H9 (cell line): Measurements from ENCODE around the gene HCFC1. TPM values are rescaled to one million over a fixed set of nuclear protein-coding genes. Genes with fewer than 3 reads are reported as not detected.

Experiments
- DNase-seq: peaks from one replicate; pipeline ENCODE4 v3.0.0-alpha.2; 2017
- H2AFZ ChIP-seq: one replicate; pipeline ENCODE4 v1.6.1; 2013; ENCODE audit warnings: mild to moderate bottlenecking, low read length, control low read depth, moderate library complexity
- H2AK5ac ChIP-seq: 2 replicates; pipeline ENCODE4 v1.6.1; 2013; ENCODE audit warnings: low read length, control low read depth, mixed read lengths; ENCODE audit not compliant: insufficient read length
- H2BK120ac ChIP-seq: one replicate; pipeline ENCODE4 v1.6.1; 2013; ENCODE audit warnings: low read depth, mild to moderate bottlenecking, low read length, control low read depth, inconsistent platforms; ENCODE audit not compliant: poor library complexity, severe bottlenecking
- H2BK12ac ChIP-seq: 2 replicates; pipeline ENCODE4 v1.6.1; 2013; ENCODE audit warnings: low read length, control low read depth, mixed read lengths, low read depth; ENCODE audit not compliant: insufficient read length
- H2BK15ac ChIP-seq: 2 replicates; pipeline ENCODE4 v1.6.1; 2013; ENCODE audit warnings: low read depth, low read length, control low read depth
- H2BK20ac ChIP-seq: one replicate; pipeline ENCODE4 v1.6.1; 2013; ENCODE audit warnings: low read depth, mild to moderate bottlenecking, low read length, control low read depth, inconsistent platforms; ENCODE audit not compliant: poor library complexity, severe bottlenecking
- H2BK5ac ChIP-seq: 2 replicates; pipeline ENCODE4 v1.6.1; 2013; ENCODE audit warnings: low read length, control low read depth, mixed read lengths; ENCODE audit not compliant: insufficient read length
- H3K14ac ChIP-seq: 2 replicates; pipeline ENCODE4 v1.6.1; 2013; ENCODE audit warnings: low read length, control low read depth; ENCODE audit not compliant: insufficient read depth
- H3K18ac ChIP-seq: 2 replicates; pipeline ENCODE4 v1.6.1; 2013; ENCODE audit warnings: low read depth, mild to moderate bottlenecking, mixed read lengths, low read length, control low read depth; ENCODE audit not compliant: insufficient read length
- H3K23ac ChIP-seq: 2 replicates; pipeline ENCODE4 v1.6.1; 2013; ENCODE audit warnings: low read length, control low read depth, mixed read lengths, low read depth; ENCODE audit not compliant: insufficient read length
- H3K23me2 ChIP-seq: 2 replicates; pipeline ENCODE4 v1.6.1; 2013; ENCODE audit warnings: low read depth, mild to moderate bottlenecking, mixed read lengths, low read length, control low read depth; ENCODE audit not compliant: insufficient read length, poor library complexity, severe bottlenecking
- H3K27ac ChIP-seq: 2 replicates; pipeline ENCODE4 v1.5.1; 2013; ENCODE audit warnings: low read length, control low read depth, mixed read lengths, low read depth; ENCODE audit not compliant: insufficient read length
- H3K27me3 ChIP-seq: 2 replicates; pipeline ENCODE4 v1.6.1; 2013; ENCODE audit warnings: low read length, control low read depth, inconsistent platforms; ENCODE audit not compliant: insufficient read depth
- H3K4ac ChIP-seq: 2 replicates; pipeline ENCODE4 v1.6.1; 2013; ENCODE audit warnings: low read depth, mild to moderate bottlenecking, control low read depth, inconsistent platforms, low read length, moderate library complexity
- H3K4me1 ChIP-seq: 2 replicates; pipeline ENCODE4 v1.6.1; 2013; ENCODE audit warnings: low read length, control low read depth, inconsistent platforms; ENCODE audit not compliant: insufficient read depth
- H3K4me2 ChIP-seq: 2 replicates; pipeline ENCODE4 v1.6.1; 2013; ENCODE audit warnings: low read length, control low read depth, mixed read lengths; ENCODE audit not compliant: insufficient read length, insufficient read depth
- H3K56ac ChIP-seq: 2 replicates; pipeline ENCODE4 v1.6.1; 2013; ENCODE audit warnings: low read depth, mild to moderate bottlenecking, mixed read lengths, low read length, control low read depth; ENCODE audit not compliant: insufficient read length
- H3K79me1 ChIP-seq: 2 replicates; pipeline ENCODE4 v1.6.1; 2013; ENCODE audit warnings: low read depth, mild to moderate bottlenecking, moderate library complexity, low read length, control low read depth, inconsistent platforms; ENCODE audit not compliant: insufficient read depth, poor library complexity, severe bottlenecking
- H3K79me2 ChIP-seq: 2 replicates; pipeline ENCODE4 v1.6.1; 2013; ENCODE audit warnings: low read length, control low read depth, inconsistent platforms; ENCODE audit not compliant: insufficient read depth
- H3K9ac ChIP-seq: 2 replicates; pipeline ENCODE4 v1.6.1; 2013; ENCODE audit warnings: low read length, control low read depth, mixed read lengths; ENCODE audit not compliant: insufficient read length; ENCODE audit errors: extremely low read depth
- H3K9me3 ChIP-seq: one replicate; pipeline ENCODE4 v1.6.1; 2013; ENCODE audit warnings: low read depth, low read length, inconsistent platforms; ENCODE audit not compliant: control insufficient read depth
- H3T11ph ChIP-seq: one replicate; pipeline ENCODE4 v1.6.1; 2013; ENCODE audit warnings: mild to moderate bottlenecking, low read length, control low read depth, inconsistent platforms
- H4K20me1 ChIP-seq: one replicate; pipeline ENCODE4 v1.6.1; 2013; ENCODE audit not compliant: control insufficient read depth, insufficient read length, insufficient read depth
- H4K5ac ChIP-seq: 2 replicates; pipeline ENCODE4 v1.6.1; 2013; ENCODE audit warnings: low read depth, mild to moderate bottlenecking, mixed read lengths, low read length, control low read depth; ENCODE audit not compliant: insufficient read length
- H4K8ac ChIP-seq: replicated peaks from 2 replicates; pipeline ENCODE4 v1.6.1; 2013; ENCODE audit warnings: low read length, control low read depth, mixed read lengths, low read depth; ENCODE audit not compliant: insufficient read length
- H4K91ac ChIP-seq: 2 replicates; pipeline ENCODE4 v1.6.1; 2013; ENCODE audit warnings: low read depth, mild to moderate bottlenecking, moderate library complexity, mixed read lengths, low read length, control low read depth; ENCODE audit not compliant: insufficient read length
- H3K27ac Mint-ChIP-seq, 3 experiments: 2 replicates in 2 of 3; 3 replicates in 1 of 3; pipeline ENCODE4 v1.8.0; 2020 to 2021; ENCODE audit warnings: mixed read lengths in 3 of 3, mild to moderate bottlenecking in 1 of 3, moderate library complexity in 1 of 3
- H3K27me3 Mint-ChIP-seq: 2 replicates; pipeline ENCODE4 v1.8.0; 2021; ENCODE audit warnings: low read depth, mild to moderate bottlenecking, moderate library complexity, mixed read lengths
- H3K36me3 Mint-ChIP-seq, 3 experiments: 2 replicates in 2 of 3; 3 replicates in 1 of 3; pipeline ENCODE4 v1.8.0; 2020 to 2021; ENCODE audit warnings: low read depth in 3 of 3, mixed read lengths in 3 of 3; ENCODE audit not compliant: insufficient read depth in 1 of 3
- H3K4me1 Mint-ChIP-seq, 2 experiments: 2 replicates each; pipeline ENCODE4 v1.8.0; 2020; ENCODE audit warnings: mixed read lengths in 2 of 2
- H3K4me3 Mint-ChIP-seq, 2 experiments: 2 replicates in 1 of 2; 3 replicates in 1 of 2; pipeline ENCODE4 v1.8.0; 2020 to 2021; ENCODE audit warnings: mild to moderate bottlenecking in 2 of 2, mixed read lengths in 2 of 2, moderate library complexity in 1 of 2
- H3K9me3 Mint-ChIP-seq, 2 experiments: 2 replicates in 1 of 2; 3 replicates in 1 of 2; pipeline ENCODE4 v1.8.0; 2020; ENCODE audit warnings: mild to moderate bottlenecking in 2 of 2, mixed read lengths in 2 of 2, moderate library complexity in 1 of 2
- CTCF ChIP-seq: fragments of 200-600 bp; sonication (generic); conservative IDR thresholded peaks from 3 replicates; pipeline ENCODE4 v1.8.0; 2021; ENCODE audit warnings: antibody characterized with exemption, mild to moderate bottlenecking
- WGBS: extraction: QIAGEN DNeasy Blood & Tissue Kit; methylation state at CpG from one replicate; pipeline ENCODE4 v1.1.7; 2013; ENCODE audit warnings: missing lambda C conversion rate, low lambda C conversion rate, mixed read lengths; ENCODE audit not compliant: insufficient read length; ENCODE audit errors: extremely low coverage; 5-methylcytosine and 5-hydroxymethylcytosine counted together
- total RNA-seq: library from RNA; stranded (reverse); gene quantifications from 2 replicates; pipeline ENCODE4 v1.2.1, GENCODE V29; 2021

HCFC1 gene
- total RNA-seq, 1 experiment from 2014 or later, result 144 TPM

- Histone ChIP-seq H3K4ac (no peak overlapping the region), H3K23me2 (no peaks in the 10 kb centered on the region), H4K5ac (no peak overlapping the region), H2BK120ac (no peak overlapping the region), H3K4me1 (no peaks in the 10 kb centered on the region), H2BK12ac (no peak overlapping the region), H3K9ac (no peak overlapping the region), H3K79me2 (no peaks in the 10 kb centered on the region), H4K8ac (no peak overlapping the region), H3K23ac (no peak overlapping the region), H3K79me1 (no peaks in the 10 kb centered on the region), H3K56ac (no peak overlapping the region), H3K14ac (no peak overlapping the region), H2BK20ac (no peak overlapping the region), H2BK5ac (no peak overlapping the region), H3K9me3 (peaks cover 10% of the 10 kb centered on the region), H3T11ph (no peak overlapping the region), H3K27ac (no peak overlapping the region), H3K18ac (no peak overlapping the region), H3K27me3 (no peaks in the 10 kb centered on the region), H3K4me2 (no peak overlapping the region), H2AFZ (no peak overlapping the region), H4K91ac (no peak overlapping the region), H2BK15ac (no peak overlapping the region), H2AK5ac (no peak overlapping the region), H4K20me1 (no peaks in the 10 kb centered on the region)
- no peak for DNase-seq
- Mint-ChIP-seq H3K36me3 (peaks cover 5 to 46% (median 23%) of the 10 kb centered on the region in 3 experiments; a peak in 6 of 7 replicates), H3K27ac (peak overlapping the region in 1 of 3 experiments; percentile 58; a peak in 1 of 7 replicates), H3K4me3 (no peak overlapping the region; a peak in 1 of 5 replicates), H3K9me3 (peaks cover 56 to 70% of the 10 kb centered on the region in 2 experiments), H3K27me3 (no peaks in the 10 kb centered on the region), H3K4me1 (0 out of 4 replicates have a peak, but pooled peaks cover 0 to 3% of the 10 kb centered on the region in 2 experiments)
- TF ChIP-seq CTCF, result no peak
- no CpG with 5 or more reads among the region's 6 CpGs for WGBS
Measured at GRCh38 chrX:153911798-153912197, 59.8 kb downstream of the HCFC1 start.
